Astrocyte (in vitro differentiated cells and primary cell): ENCODE measurements around the gene FMN1. TPM values are rescaled to one million over a fixed set of nuclear protein-coding genes. Genes with fewer than 3 reads are reported as not detected.

Experiments
- DNase-seq: peaks from one replicate; pipeline ENCODE4 v3.0.0-alpha.2; 2010; ENCODE audit warnings: low read depth
- FAIRE-seq: peaks from 2 replicates; lab custom pipeline; 2011; peaks lifted over from hg19 to GRCh38; lab: Jason Lieb, UNC
- H2AFZ ChIP-seq: 2 replicates; pipeline ENCODE4 v1.6.0; 2012; ENCODE audit warnings: low read depth, low read length, inconsistent platforms
- H3K27ac ChIP-seq: 2 replicates; pipeline ENCODE4 v1.5.1; 2011; ENCODE audit warnings: low read depth, low read length, inconsistent platforms
- H3K27me3 ChIP-seq: 2 replicates; pipeline ENCODE4 v1.6.0; 2011; ENCODE audit warnings: low read length, inconsistent platforms; ENCODE audit not compliant: insufficient read depth
- H3K36me3 ChIP-seq: 2 replicates; pipeline ENCODE4 v1.5.1; 2011; ENCODE audit warnings: low read length, inconsistent platforms; ENCODE audit not compliant: insufficient read depth
- H3K4me1 ChIP-seq: 2 replicates; pipeline ENCODE4 v1.5.1; 2011; ENCODE audit warnings: low read length, inconsistent platforms; ENCODE audit not compliant: insufficient read depth
- H3K4me2 ChIP-seq: 2 replicates; pipeline ENCODE4 v1.6.0; 2012; ENCODE audit warnings: low read length, inconsistent platforms
- H3K4me3 ChIP-seq: 2 replicates; pipeline ENCODE4 v1.5.1; 2011; ENCODE audit warnings: low read depth, mild to moderate bottlenecking, low read length, inconsistent platforms; ENCODE audit not compliant: insufficient read depth
- H3K79me2 ChIP-seq: 2 replicates; pipeline ENCODE4 v1.6.0; 2012; ENCODE audit warnings: mild to moderate bottlenecking, low read length, inconsistent platforms; ENCODE audit not compliant: insufficient read depth
- H3K9ac ChIP-seq: 2 replicates; pipeline ENCODE4 v1.6.0; 2012; ENCODE audit warnings: mild to moderate bottlenecking, low read length, inconsistent platforms
- H3K9me3 ChIP-seq: 2 replicates; pipeline ENCODE4 v1.5.1; 2012; ENCODE audit warnings: low read depth, mild to moderate bottlenecking, low read length, inconsistent platforms; ENCODE audit not compliant: insufficient read depth
- H4K20me1 ChIP-seq: 2 replicates; pipeline ENCODE4 v1.6.0; 2012; ENCODE audit warnings: low read length, inconsistent platforms; ENCODE audit not compliant: insufficient read depth
- H3K27ac Mint-ChIP-seq: one replicate; pipeline ENCODE4 v1.8.0; 2021; ENCODE audit warnings: mild to moderate bottlenecking, mixed read lengths; ENCODE audit not compliant: unreplicated experiment
- H3K27me3 Mint-ChIP-seq: one replicate; pipeline ENCODE4 v1.8.0; 2021; ENCODE audit warnings: low read depth, mixed read lengths; ENCODE audit not compliant: unreplicated experiment
- H3K36me3 Mint-ChIP-seq: one replicate; pipeline ENCODE4 v1.8.0; 2021; ENCODE audit warnings: low read depth, mixed read lengths; ENCODE audit not compliant: unreplicated experiment
- H3K4me1 Mint-ChIP-seq: one replicate; pipeline ENCODE4 v1.8.0; 2021; ENCODE audit warnings: low read depth, mixed read lengths; ENCODE audit not compliant: unreplicated experiment
- H3K4me3 Mint-ChIP-seq: one replicate; pipeline ENCODE4 v1.8.0; 2021; ENCODE audit warnings: mild to moderate bottlenecking, moderate library complexity, mixed read lengths; ENCODE audit not compliant: unreplicated experiment
- H3K9me3 Mint-ChIP-seq: one replicate; pipeline ENCODE4 v1.8.0; 2021; ENCODE audit warnings: mild to moderate bottlenecking, mixed read lengths; ENCODE audit not compliant: unreplicated experiment
- EZH2 ChIP-seq: IDR thresholded peaks from 2 replicates; pipeline ENCODE4 v1.6.1; 2012; ENCODE audit warnings: mild to moderate bottlenecking, low read length, inconsistent platforms; ENCODE audit not compliant: insufficient read depth
- total RNA-seq: library from RNA; stranded (reverse); gene quantifications from 2 replicates; pipeline ENCODE4 v1.2.1, GENCODE V29; 2021
- TF ChIP-seq, protein P1 (sequence below): IDR thresholded peaks from 2 replicates; pipeline ENCODE4 v1.5.1; 2011; ENCODE audit warnings: low read depth, mild to moderate bottlenecking, inconsistent platforms, low read length, moderate library complexity; ENCODE audit not compliant: insufficient read depth

Gene FMN1
- total RNA-seq, 1 donor from 2014 or later: 5.3 TPM

DNA sequence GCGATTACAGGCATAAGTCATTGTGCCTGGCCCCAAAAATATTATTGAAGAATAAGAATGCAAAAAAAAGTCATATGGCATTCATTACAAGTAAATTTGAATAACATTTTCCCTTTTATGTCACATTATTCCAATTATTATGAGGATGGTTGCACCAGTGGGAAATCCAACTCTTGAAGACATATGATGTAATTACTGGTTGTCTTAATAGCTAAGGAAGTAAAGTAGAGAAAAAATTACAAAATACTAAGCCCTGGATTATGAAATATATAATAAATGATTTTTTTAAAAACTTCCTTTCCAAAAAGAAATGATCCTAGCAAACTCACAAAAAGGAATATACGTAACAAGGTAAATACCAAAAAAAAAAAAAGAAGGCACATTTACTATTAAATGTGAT, 98.9 kb downstream of the FMN1 start:
- Histone ChIP-seq H3K79me2 (no peaks in the 10 kb centered on the region), H3K4me3 (no peak overlapping the region), H4K20me1 (no peaks in the 10 kb centered on the region), H3K9ac (no peak overlapping the region), H3K27ac (no peak overlapping the region), H2AFZ (no peak overlapping the region), H3K36me3 (no peaks in the 10 kb centered on the region), H3K4me1 (peaks cover 22% of the 10 kb centered on the region), H3K4me2 (no peak overlapping the region), H3K27me3 (no peaks in the 10 kb centered on the region), H3K9me3 (no peaks in the 10 kb centered on the region)
- DNase-seq (no peak), FAIRE-seq (no peak)
- H3K4me1 Mint-ChIP-seq: peaks cover 50% of the 10 kb centered on the region
- no peak overlapping the region for H3K27ac Mint-ChIP-seq
- TF ChIP-seq EZH2: no peak
- TF ChIP-seq, protein P1, sequence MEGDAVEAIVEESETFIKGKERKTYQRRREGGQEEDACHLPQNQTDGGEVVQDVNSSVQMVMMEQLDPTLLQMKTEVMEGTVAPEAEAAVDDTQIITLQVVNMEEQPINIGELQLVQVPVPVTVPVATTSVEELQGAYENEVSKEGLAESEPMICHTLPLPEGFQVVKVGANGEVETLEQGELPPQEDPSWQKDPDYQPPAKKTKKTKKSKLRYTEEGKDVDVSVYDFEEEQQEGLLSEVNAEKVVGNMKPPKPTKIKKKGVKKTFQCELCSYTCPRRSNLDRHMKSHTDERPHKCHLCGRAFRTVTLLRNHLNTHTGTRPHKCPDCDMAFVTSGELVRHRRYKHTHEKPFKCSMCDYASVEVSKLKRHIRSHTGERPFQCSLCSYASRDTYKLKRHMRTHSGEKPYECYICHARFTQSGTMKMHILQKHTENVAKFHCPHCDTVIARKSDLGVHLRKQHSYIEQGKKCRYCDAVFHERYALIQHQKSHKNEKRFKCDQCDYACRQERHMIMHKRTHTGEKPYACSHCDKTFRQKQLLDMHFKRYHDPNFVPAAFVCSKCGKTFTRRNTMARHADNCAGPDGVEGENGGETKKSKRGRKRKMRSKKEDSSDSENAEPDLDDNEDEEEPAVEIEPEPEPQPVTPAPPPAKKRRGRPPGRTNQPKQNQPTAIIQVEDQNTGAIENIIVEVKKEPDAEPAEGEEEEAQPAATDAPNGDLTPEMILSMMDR: no peak
- no peak overlapping the region for H3K4me3 Mint-ChIP-seq
- no peaks in the 10 kb centered on the region for H3K27me3 Mint-ChIP-seq
- no peaks in the 10 kb centered on the region for H3K36me3 Mint-ChIP-seq
- H3K9me3 Mint-ChIP-seq: no peaks in the 10 kb centered on the region

DNA sequence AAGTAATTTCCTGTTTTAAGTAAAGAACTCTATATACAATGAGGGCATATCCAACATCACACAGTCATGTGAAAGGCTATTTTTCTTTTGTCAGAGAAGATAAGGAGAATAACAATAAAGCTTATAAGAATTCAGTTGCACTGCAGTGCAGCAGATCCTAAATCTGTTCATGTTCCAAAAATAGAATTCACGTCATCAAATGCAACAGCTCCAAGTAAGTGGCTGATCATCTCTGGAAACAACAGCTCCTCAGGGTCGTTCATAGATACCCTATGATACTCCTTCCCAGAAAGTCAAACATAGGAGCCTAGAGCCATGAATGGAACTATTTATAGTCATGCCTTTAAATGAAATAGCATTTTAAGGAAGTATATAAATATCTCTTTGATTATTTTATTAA, 100.2 kb downstream of the FMN1 start:
- H3K27me3 Mint-ChIP-seq: no peaks in the 10 kb centered on the region
- FAIRE-seq (peak; percentile 37), DNase-seq (peak; percentile 47)
- H3K4me1 Mint-ChIP-seq: peaks cover 46% of the 10 kb centered on the region
- H3K27ac Mint-ChIP-seq: peak overlapping the region; percentile 80
- H3K9me3 Mint-ChIP-seq: no peaks in the 10 kb centered on the region
- TF ChIP-seq, protein P1: no peak
- TF ChIP-seq EZH2: no peak
- Histone ChIP-seq H3K36me3 (no peaks in the 10 kb centered on the region), H3K27me3 (no peaks in the 10 kb centered on the region), H3K79me2 (no peaks in the 10 kb centered on the region), H4K20me1 (no peaks in the 10 kb centered on the region), H3K4me3 (no peak overlapping the region), H3K9ac (peak overlapping the region; percentile 25), H3K9me3 (no peaks in the 10 kb centered on the region), H3K27ac (peak overlapping the region; percentile 68), H3K4me2 (peak overlapping the region; percentile 13), H3K4me1 (peaks cover 22% of the 10 kb centered on the region), H2AFZ (no peak overlapping the region)
- no peaks in the 10 kb centered on the region for H3K36me3 Mint-ChIP-seq
- no peak overlapping the region for H3K4me3 Mint-ChIP-seq

DNA sequence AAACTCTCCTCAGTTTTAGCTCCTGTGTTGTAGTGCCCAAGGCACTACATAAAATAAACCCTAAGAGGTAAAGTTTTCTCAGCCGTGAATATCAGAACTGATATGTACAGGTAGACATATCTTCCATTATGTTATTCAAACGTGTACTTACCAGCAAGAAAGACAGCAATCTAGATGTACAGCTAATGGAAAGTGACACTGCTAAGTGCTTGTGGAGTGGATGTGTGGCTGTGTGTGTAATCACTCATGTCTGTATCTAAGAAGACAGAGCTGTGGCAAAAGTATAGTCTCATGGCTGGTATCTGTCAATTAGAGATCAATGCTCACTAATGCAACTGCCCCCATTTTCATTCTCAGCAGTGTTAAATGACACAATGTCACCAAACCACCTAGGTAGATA, 101.3 kb downstream of the FMN1 start:
- no peaks in the 10 kb centered on the region for H3K9me3 ChIP-seq
- H3K79me2 ChIP-seq: no peaks in the 10 kb centered on the region
- H3K9ac ChIP-seq: no peak overlapping the region
- no peaks in the 10 kb centered on the region for H3K27me3 Mint-ChIP-seq
- H2AFZ ChIP-seq: no peak overlapping the region
- peak overlapping the region; percentile 68 for H3K27ac ChIP-seq
- DNase-seq (no peak), FAIRE-seq (no peak)
- no peaks in the 10 kb centered on the region for H3K27me3 ChIP-seq
- TF ChIP-seq EZH2: no peak
- TF ChIP-seq, protein P1: no peak
- H3K27ac Mint-ChIP-seq: no peak overlapping the region
- H3K4me3 ChIP-seq: no peak overlapping the region
- no peak overlapping the region for H3K4me3 Mint-ChIP-seq
- peaks cover 17% of the 10 kb centered on the region for H3K4me1 ChIP-seq
- H3K4me1 Mint-ChIP-seq: peaks cover 35% of the 10 kb centered on the region
- no peaks in the 10 kb centered on the region for H3K36me3 ChIP-seq
- H4K20me1 ChIP-seq: no peaks in the 10 kb centered on the region
- H3K36me3 Mint-ChIP-seq: no peaks in the 10 kb centered on the region
- H3K4me2 ChIP-seq: no peak overlapping the region
- H3K9me3 Mint-ChIP-seq: no peaks in the 10 kb centered on the region
